ENCODE measurements around the gene SCO2. TPM values are rescaled to one million over a fixed set of nuclear protein-coding genes. Genes with fewer than 3 reads are reported as not detected.
A peak's percentile ranks its signal among the peaks of the same experiment; 100 is the strongest.

SCO2 gene
- total and polyA plus RNA-seq, 2 of the 13 experiments (the other 11 are each of a cell fraction or from before 2014, with no cell fraction given) = 0.32 to 3.7 TPM

GRCh38 chr22:50474710-50475651, 50.4 kb downstream of the SCO2 start, which contains the start of gene SBF1 (continued):
- no peak for TF ChIP-seq ATF6 (CRISPR knock-in tag; conservative IDR thresholded peaks at IDR 0.05)
- TF ChIP-seq ZNF777 (CRISPR knock-in tag; IDR thresholded peaks at IDR 0.05) = 0 out of 2 replicates have a peak, but pooled peaks have one; percentile 11
- TF ChIP-seq ATF4 (CRISPR knock-in tag; IDR thresholded peaks at IDR 0.05) = no peak
- TF ChIP-seq TBP (CRISPR knock-in tag; IDR thresholded peaks at IDR 0.05) = no peak
- TF ChIP-seq ZNF281 (CRISPR knock-in tag; IDR thresholded peaks at IDR 0.05; ENCODE audit: borderline replicate concordance) = no peak
- TF ChIP-seq XBP1 (CRISPR knock-in tag; IDR thresholded peaks at IDR 0.05) = no peak
- TF ChIP-seq ZNF274 (CRISPR knock-in tag; IDR thresholded peaks at IDR 0.05) = 0 out of 2 replicates have a peak, but pooled peaks have one; percentile 23
- TF ChIP-seq FOXP1 (IDR thresholded peaks at IDR 0.05) = no peak
- no peak for TF ChIP-seq FOXP1 (CRISPR knock-in tag; IDR thresholded peaks at IDR 0.05)
- peak; percentile 78 for TF ChIP-seq PHF8 (CRISPR knock-in tag; IDR thresholded peaks at IDR 0.05)
- TF ChIP-seq ZNF800 (CRISPR knock-in tag; IDR thresholded peaks at IDR 0.05) = no peak
- TF ChIP-seq ZNF549 (CRISPR knock-in tag; IDR thresholded peaks at IDR 0.05) = no peak
- TF ChIP-seq ZNF292 (CRISPR knock-in tag; IDR thresholded peaks at IDR 0.05; ENCODE audit: borderline replicate concordance, low read depth) = no peak
- no peak for TF ChIP-seq KDM3A (CRISPR knock-in tag; IDR thresholded peaks at IDR 0.05; ENCODE audit: low read depth)
- 0 out of 2 replicates have a peak, but pooled peaks have one; percentile 30 for TF ChIP-seq IKZF5 (CRISPR knock-in tag; IDR thresholded peaks at IDR 0.05)
- no peak for TF ChIP-seq ZNF20 (CRISPR knock-in tag; IDR thresholded peaks at IDR 0.05)
- TF ChIP-seq SALL1 (CRISPR knock-in tag; IDR thresholded peaks at IDR 0.05) = peak; percentile 63

All from HepG2 (cell line).